Gastrocnemius medialis (tissue), 4 donors: ENCODE results near the gene ARL6IP5. TPM values are rescaled to one million over a fixed set of nuclear protein-coding genes. Genes with fewer than 3 reads are reported as not detected.

ENCODE experiments used
- ATAC-seq, 2 donors: fragments of 150-250 bp; one replicate each; pipeline ENCODE4 v1.9.1; 2016
- DNase-seq, 2 donors: peaks; one replicate each; pipeline ENCODE4 v3.0.0-alpha.2; 2019
- H3K27ac ChIP-seq, 4 donors: fragments of 200-600 bp; sonication (generic); 1 replicate in 1 of 4; 2 replicates in 3 of 4; pipeline ENCODE4 v1.5.1; 2016 to 2018; ENCODE audit warnings: mild to moderate bottlenecking in 2 of 4, moderate library complexity in 1 of 4
- H3K27me3 ChIP-seq, 3 donors: fragments of 200-600 bp; sonication (generic) in 2 of 3; 1 replicate in 1 of 3; 2 replicates in 2 of 3; pipeline versions ENCODE4 v1.5.1 to v1.6.0; 2016 to 2019; ENCODE audit warnings: mild to moderate bottlenecking in 1 of 3, moderate library complexity in 1 of 3
- H3K36me3 ChIP-seq, 2 donors: fragments of 200-600 bp; sonication (generic) in 1 of 2; one replicate each; pipeline ENCODE4 v1.5.1; 2017 to 2018
- H3K4me1 ChIP-seq, 2 donors: fragments of 200-600 bp; sonication (generic) in 1 of 2; one replicate each; pipeline ENCODE4 v1.5.1; 2016 to 2017; ENCODE audit warnings: mild to moderate bottlenecking in 2 of 2
- H3K4me3 ChIP-seq, 4 donors: fragments of 200-600 bp; sonication (generic) in 3 of 4; 1 replicate in 1 of 4; 2 replicates in 3 of 4; pipeline ENCODE4 v1.5.1; 2016 to 2019; ENCODE audit warnings: mild to moderate bottlenecking in 2 of 4
- H3K9me3 ChIP-seq, 3 donors: fragments of 200-600 bp; sonication (generic) in 2 of 3; 1 replicate in 1 of 3; 2 replicates in 2 of 3; pipeline ENCODE4 v1.5.1; 2016 to 2019
- POLR2A ChIP-seq, 2 donors: fragments of 450-650 bp; IDR thresholded peaks; one replicate each; pipeline ENCODE4 v1.6.1; 2017; ENCODE audit warnings: antibody characterized with exemption in 2 of 2, mild to moderate bottlenecking in 2 of 2, moderate library complexity in 2 of 2
- in situ Hi-C, 4 donors: fragments of 200-750 bp; cut with MboI; loops; one replicate each; pipeline versions ENCODE4 v1.15.0 to v1.8.0; 2017; ENCODE audit warnings: low sequenced_read_pairs in 4 of 4
- intact Hi-C: fragments of 100-400 bp; cut with DNase I; formaldehyde crosslinking; loops from one replicate; pipeline ENCODE4 v1.15.1; 2023; ENCODE audit warnings: low total_unique reads
- total RNA-seq, 4 donors: library from RNA; depleted of rRNA; stranded (reverse); fragments of >200 nt; gene quantifications; one replicate each; pipeline versions ENCODE4 v1.1.0 to v1.2.3, GENCODE V29; 2016
- TF ChIP-seq, protein P1 (sequence below), 5 experiments: fragments of 450-650 bp in 3 of 5; fragments of 200-600 bp in 2 of 5; sonication (generic) in 2 of 5; IDR thresholded peaks in 4 of 5; conservative IDR thresholded peaks in 1 of 5; 1 replicate in 4 of 5; 2 replicates in 1 of 5; pipeline ENCODE4 v1.5.1; 2016 to 2019; ENCODE audit warnings: antibody characterized with exemption in 5 of 5, mild to moderate bottlenecking in 3 of 5, moderate library complexity in 3 of 5

Gene ARL6IP5
- total RNA-seq, 4 donors from 2014 or later: 108 to 181 (median 145) TPM

DNA sequence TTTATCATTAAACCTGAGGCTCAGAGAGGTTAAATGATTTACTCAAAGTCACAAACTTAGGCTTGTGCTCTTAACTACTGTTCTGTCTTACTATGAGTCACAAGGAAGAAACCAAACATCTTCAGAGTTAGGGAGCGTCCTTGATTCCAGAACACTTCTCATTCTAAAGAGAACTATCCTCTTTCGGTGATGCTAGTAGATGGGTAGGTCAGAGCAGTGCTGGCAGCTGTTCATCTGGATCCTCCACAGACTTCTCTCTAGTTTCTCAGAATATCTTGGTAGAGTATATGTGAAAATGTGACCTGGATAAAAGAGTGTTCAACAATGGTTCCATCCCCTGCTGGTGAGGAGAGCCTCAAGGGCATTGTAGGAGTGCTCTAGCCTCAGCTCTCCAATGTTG lies 3.3 kb downstream of the ARL6IP5 start:
- intact Hi-C loops (no loop called here), in situ Hi-C loops (no loop called here)
- Histone ChIP-seq H3K27me3 (no peaks in the 10 kb centered on the region), H3K4me3 (peak overlapping the region in 2 of 4 donors; percentile 86 to 97), H3K4me1 (peaks cover 79 to 81% of the 10 kb centered on the region in 2 donors), H3K36me3 (no peaks in the 10 kb centered on the region), H3K9me3 (no peaks in the 10 kb centered on the region), H3K27ac (peak overlapping the region; percentile 95 to 99 (median 97))
- DNase-seq: no peak
- TF ChIP-seq, protein P1, sequence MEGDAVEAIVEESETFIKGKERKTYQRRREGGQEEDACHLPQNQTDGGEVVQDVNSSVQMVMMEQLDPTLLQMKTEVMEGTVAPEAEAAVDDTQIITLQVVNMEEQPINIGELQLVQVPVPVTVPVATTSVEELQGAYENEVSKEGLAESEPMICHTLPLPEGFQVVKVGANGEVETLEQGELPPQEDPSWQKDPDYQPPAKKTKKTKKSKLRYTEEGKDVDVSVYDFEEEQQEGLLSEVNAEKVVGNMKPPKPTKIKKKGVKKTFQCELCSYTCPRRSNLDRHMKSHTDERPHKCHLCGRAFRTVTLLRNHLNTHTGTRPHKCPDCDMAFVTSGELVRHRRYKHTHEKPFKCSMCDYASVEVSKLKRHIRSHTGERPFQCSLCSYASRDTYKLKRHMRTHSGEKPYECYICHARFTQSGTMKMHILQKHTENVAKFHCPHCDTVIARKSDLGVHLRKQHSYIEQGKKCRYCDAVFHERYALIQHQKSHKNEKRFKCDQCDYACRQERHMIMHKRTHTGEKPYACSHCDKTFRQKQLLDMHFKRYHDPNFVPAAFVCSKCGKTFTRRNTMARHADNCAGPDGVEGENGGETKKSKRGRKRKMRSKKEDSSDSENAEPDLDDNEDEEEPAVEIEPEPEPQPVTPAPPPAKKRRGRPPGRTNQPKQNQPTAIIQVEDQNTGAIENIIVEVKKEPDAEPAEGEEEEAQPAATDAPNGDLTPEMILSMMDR (IDR thresholded peaks at IDR 0.05 in 4 of 5, conservative IDR thresholded peaks at IDR 0.05 in 1 of 5): no peak
- TF ChIP-seq POLR2A (IDR thresholded peaks at IDR 0.05): no peak
- ATAC-seq: no peak

DNA sequence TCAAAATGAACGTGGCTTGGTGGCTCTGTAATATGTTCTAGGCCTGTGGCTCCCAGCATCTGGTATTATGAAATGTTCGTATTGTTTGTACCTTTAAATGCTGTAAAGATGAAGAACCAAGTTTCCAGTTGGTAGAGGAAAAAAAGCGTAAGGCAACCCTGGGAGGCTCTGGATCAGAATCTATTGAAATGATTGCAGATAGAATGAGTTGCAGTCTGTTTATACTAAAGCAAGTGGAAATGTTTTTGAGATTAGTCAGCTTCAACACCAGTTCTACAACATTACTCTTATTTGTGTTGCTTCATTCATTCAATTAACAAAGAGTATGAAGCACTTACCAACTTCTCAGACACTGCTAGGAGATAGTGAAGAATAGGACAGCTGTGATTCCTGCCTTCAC lies 5.3 kb downstream of the ARL6IP5 start:
- Histone ChIP-seq H3K4me1 (peaks cover 84 to 87% of the 10 kb centered on the region in 2 donors), H3K36me3 (no peaks in the 10 kb centered on the region), H3K27ac (peak overlapping the region; percentile 95 to 99 (median 97)), H3K4me3 (no peak overlapping the region), H3K9me3 (no peaks in the 10 kb centered on the region), H3K27me3 (no peaks in the 10 kb centered on the region)
- ATAC-seq (no peak), DNase-seq (no peak)
- intact Hi-C loops: no loop called here
- TF ChIP-seq, protein P1 (IDR thresholded peaks at IDR 0.05 in 4 of 5, conservative IDR thresholded peaks at IDR 0.05 in 1 of 5): no peak
- TF ChIP-seq POLR2A (IDR thresholded peaks at IDR 0.05): no peak
- in situ Hi-C loops: no loop called here

DNA sequence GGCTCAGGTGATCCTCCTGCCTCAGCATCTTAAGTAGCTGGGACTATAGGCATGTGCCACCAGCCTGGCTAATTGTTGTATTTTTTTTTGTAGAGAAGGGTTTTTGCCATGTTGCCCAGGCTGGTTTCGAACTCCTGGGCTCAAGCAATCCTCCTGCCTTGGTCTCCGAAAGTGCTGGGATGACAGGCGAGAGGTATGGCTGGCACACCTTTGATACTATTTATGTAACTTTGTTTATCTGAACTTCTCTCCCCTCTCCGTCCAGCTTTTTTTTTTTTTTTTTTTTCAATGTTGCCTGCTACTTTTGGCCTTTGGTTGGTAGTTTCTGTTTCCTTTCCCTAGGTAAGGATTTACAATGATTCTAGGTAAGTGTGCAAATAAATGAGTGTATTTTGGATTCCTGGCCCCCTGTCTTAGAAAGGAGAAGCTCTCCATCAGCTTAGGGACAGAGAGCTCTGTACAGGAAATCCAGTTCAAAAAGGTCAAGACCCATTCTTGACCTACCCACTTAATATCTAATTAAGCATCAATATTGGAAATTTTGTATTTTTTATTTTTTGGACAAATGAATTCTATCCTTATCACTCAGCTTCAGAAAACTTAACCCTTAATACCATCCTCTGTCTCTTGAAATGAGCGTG lies 6.8 kb downstream of the ARL6IP5 start:
- H3K9me3 ChIP-seq: no peaks in the 10 kb centered on the region
- H3K36me3 ChIP-seq: no peaks in the 10 kb centered on the region
- ATAC-seq (no peak), DNase-seq (no peak)
- H3K4me1 ChIP-seq: peaks cover 95 to 99% of the 10 kb centered on the region in 2 donors
- TF ChIP-seq, protein P1 (IDR thresholded peaks at IDR 0.05 in 4 of 5, conservative IDR thresholded peaks at IDR 0.05 in 1 of 5): no peak
- no peak for TF ChIP-seq POLR2A (IDR thresholded peaks at IDR 0.05)
- intact Hi-C loops (no loop called here), in situ Hi-C loops (no loop called here)
- H3K27me3 ChIP-seq: no peaks in the 10 kb centered on the region
- no peak overlapping the region for H3K4me3 ChIP-seq
- H3K27ac ChIP-seq: peak overlapping the region; percentile 95 to 99 (median 97)

DNA sequence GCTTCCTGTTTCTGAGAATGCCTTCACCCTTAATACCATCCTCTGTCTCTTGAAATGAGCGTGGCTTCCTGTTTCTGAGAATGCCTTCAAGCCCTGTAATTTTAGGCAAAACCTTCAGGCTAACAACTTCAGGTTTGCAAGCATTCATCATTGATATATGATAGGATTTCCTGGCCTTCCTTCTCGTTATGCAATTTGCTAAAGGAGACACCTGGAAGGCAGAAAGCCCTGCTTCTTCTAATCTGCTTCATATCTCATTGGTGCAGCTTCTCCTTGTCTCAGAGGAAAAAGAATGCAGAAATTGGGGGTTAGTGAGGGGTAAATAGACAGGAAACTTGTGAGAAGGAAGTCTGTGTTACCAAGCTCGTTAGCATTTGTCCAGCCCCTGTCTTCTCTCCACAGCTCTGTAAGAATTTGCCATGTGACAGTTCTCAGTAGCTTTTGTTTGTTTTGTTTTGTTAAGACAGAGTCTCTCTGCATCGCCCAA lies 7.3 kb downstream of the ARL6IP5 start:
- Histone ChIP-seq H3K4me1 (peaks cover 95 to 99% of the 10 kb centered on the region in 2 donors), H3K27me3 (no peaks in the 10 kb centered on the region)
- in situ Hi-C loops: no loop called here

More for the DNA sequence above, 7.3 kb downstream of the ARL6IP5 start:
- DNase-seq: no peak
- H3K9me3 ChIP-seq: no peaks in the 10 kb centered on the region
- no peak for TF ChIP-seq POLR2A (IDR thresholded peaks at IDR 0.05)
- TF ChIP-seq, protein P1 (IDR thresholded peaks at IDR 0.05 in 4 of 5, conservative IDR thresholded peaks at IDR 0.05 in 1 of 5): no peak
- intact Hi-C loops: no loop called here
- ATAC-seq: no peak
- H3K36me3 ChIP-seq: no peaks in the 10 kb centered on the region
- peak overlapping the region; percentile 95 to 99 (median 97) for H3K27ac ChIP-seq
- H3K4me3 ChIP-seq: peak overlapping the region in 1 of 4 donors; percentile 0
